GM12874 (cell line): ENCODE measurements around the gene SPTBN2.

ENCODE experiments used
- TF ChIP-seq, protein P1 (sequence below): IDR thresholded peaks from 2 replicates; pipeline ENCODE4 v1.5.1; 2011; ENCODE audit warnings: low read depth, mild to moderate bottlenecking, control low read depth, low read length, moderate library complexity; ENCODE audit not compliant: insufficient read depth

The SPTBN2 gene

GRCh38 chr11:66722745-66723651, 6.0 kb downstream of the SPTBN2 start:
- TF ChIP-seq, protein P1, sequence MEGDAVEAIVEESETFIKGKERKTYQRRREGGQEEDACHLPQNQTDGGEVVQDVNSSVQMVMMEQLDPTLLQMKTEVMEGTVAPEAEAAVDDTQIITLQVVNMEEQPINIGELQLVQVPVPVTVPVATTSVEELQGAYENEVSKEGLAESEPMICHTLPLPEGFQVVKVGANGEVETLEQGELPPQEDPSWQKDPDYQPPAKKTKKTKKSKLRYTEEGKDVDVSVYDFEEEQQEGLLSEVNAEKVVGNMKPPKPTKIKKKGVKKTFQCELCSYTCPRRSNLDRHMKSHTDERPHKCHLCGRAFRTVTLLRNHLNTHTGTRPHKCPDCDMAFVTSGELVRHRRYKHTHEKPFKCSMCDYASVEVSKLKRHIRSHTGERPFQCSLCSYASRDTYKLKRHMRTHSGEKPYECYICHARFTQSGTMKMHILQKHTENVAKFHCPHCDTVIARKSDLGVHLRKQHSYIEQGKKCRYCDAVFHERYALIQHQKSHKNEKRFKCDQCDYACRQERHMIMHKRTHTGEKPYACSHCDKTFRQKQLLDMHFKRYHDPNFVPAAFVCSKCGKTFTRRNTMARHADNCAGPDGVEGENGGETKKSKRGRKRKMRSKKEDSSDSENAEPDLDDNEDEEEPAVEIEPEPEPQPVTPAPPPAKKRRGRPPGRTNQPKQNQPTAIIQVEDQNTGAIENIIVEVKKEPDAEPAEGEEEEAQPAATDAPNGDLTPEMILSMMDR: no peak

- TF ChIP-seq, protein P1: no peak
Measured at GRCh38 chr11:66721939-66722338, 7.1 kb downstream of the SPTBN2 start.

- TF ChIP-seq, protein P1: no peak
Measured at GRCh38 chr11:66720899-66721470, 8.0 kb downstream of the SPTBN2 start.

- TF ChIP-seq, protein P1: no peak
Measured at GRCh38 chr11:66720223-66720898, 8.7 kb downstream of the SPTBN2 start.

DNA sequence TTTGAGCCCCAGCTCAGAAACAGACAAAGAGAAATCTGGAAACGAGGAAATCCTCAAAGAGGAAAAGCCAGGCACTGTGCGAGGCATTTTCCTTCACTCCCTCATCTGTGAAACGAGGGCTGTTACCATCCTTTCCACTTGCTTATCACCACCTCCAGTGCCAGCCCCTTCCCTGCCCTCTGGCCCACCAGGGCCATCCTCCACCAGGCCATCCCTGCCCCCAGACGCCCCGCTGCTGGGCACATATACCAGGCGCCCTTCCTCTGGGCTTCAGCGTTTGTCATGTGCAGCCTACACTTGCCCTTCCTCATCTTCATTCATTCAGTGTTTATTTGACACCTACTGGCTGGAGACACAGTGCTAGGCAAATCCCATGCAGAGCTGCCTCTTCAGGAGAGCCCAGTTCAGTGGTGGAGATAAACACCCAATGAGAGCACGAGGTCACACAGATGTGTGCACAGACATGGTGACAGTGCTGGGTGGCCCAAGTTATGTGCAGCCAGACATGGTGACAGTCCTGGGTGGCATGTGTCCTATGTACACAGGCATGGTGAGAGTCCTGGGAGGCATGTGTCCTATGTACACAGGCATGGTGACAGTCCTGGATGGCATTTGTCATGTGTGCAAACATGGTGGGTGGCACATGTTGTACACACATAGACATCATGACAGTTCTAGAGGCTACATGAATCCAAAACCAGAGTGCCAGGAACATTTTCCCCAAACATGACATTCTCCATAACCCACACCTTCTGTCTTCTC, 9.7 kb downstream of the SPTBN2 start:
- TF ChIP-seq, protein P1: no peak

DNA sequence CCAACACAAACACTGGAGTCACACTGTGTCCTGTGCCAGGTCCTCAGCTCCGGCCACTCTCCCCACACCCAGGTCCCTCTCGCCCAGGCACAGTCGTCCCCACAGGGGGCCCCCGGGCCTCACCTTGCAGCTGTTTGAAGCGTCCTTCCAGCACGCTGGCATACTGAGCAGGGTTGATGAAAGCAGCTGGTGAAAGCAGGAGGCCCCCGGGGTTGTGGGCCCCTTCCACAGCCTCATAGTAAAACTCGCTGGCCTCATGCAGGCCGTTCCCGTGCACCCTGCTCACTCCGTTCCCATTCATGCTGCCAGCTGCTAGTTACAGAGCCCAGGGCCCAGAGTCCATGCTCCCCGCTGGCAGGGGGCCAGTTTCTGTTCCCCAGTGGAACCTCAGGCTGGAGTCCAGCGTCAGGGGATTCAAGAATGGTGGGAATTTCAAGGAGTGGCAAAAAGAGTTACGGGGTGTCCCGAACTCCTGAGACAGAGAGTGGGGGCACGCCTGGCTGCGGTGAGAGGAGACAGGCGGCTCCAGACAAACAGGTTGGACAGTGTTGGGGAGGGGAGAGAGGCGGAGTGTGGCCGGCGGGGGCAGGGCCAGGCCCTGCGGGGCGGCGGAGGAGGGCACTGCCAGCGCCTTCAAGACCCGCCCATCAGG, 10.6 kb downstream of the SPTBN2 start:
- TF ChIP-seq, protein P1: no peak

GRCh38 chr11:66717925-66718319, 11.1 kb downstream of the SPTBN2 start:
- TF ChIP-seq, protein P1: no peak
